ENCODE data around the gene PHACTR1. TPM values are rescaled to one million over a fixed set of nuclear protein-coding genes. Genes with fewer than 3 reads are reported as not detected.
A peak's percentile ranks its signal among the peaks of the same experiment; 100 is the strongest.

The PHACTR1 gene
- polyA plus RNA-seq, 3 donors = 6.1 to 26.9 (median 7.6) TPM

DNA sequence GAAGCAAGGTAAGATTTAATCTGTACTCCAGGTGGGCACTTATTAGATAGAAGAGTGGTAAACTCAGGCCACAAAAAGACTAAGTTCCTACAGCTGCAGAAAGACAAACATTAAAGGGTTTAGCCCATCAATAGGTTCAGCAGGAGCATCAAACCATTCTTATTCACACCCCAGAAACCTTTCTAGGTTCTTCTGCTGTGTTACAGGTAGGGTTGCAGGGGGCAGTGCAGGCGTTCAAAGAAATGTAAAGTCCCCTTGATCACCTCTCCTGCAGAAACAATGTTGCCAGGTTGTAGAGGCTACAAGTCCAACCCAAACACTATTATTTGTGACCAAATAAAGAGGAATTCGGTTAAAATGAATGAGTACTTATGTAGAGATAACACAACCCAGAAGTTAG is 31.8 kb downstream of the PHACTR1 start:
- Histone ChIP-seq H3K36me3 (replicated peaks in 1 of 2; ENCODE audit: control insufficient read depth in 1 of 2, insufficient read depth in 2 of 2, low read length in 2 of 2) (no peaks in the 10 kb centered on the region), H2AFZ (ENCODE audit: insufficient read depth, low read depth, low read length, poor library complexity, severe bottlenecking) (no peak overlapping the region), H3K4me3 (replicated peaks in 1 of 3; ENCODE audit: low read depth in 2 of 3, low read length in 3 of 3) (no peak overlapping the region), H3K4me2 (replicated peaks; ENCODE audit: extremely low read depth, low read length, poor library complexity, severe bottlenecking) (no peak overlapping the region), H3K27ac (ENCODE audit: low read depth in 1 of 2, low read length in 2 of 2) (no peak overlapping the region), H3K27me3 (ENCODE audit: control insufficient read depth in 2 of 2, insufficient read depth in 2 of 2, low read length in 2 of 2) (peaks cover 33 to 45% of the 10 kb centered on the region in 2 donors), H3K79me2 (ENCODE audit: insufficient read depth, low read length) (no peaks in the 10 kb centered on the region), H3K4me1 (ENCODE audit: control insufficient read depth in 1 of 2, insufficient read depth in 2 of 2, low read length in 2 of 2) (no peaks in the 10 kb centered on the region), H3K9me3 (replicated peaks in 1 of 2; ENCODE audit: control insufficient read depth in 1 of 2, insufficient read depth in 1 of 2, low read length in 2 of 2) (peaks cover 0 to 7% of the 10 kb centered on the region in 2 donors), H4K20me1 (ENCODE audit: insufficient read depth, low read length) (no peaks in the 10 kb centered on the region), H3K9ac (ENCODE audit: insufficient read depth, low read length, poor library complexity, severe bottlenecking) (no peak overlapping the region)
- H3K4me1 Mint-ChIP-seq = peaks cover 3% of the 10 kb centered on the region
- peak overlapping the region in 1 of 2 donors; percentile 75 for H3K4me3 Mint-ChIP-seq
- no peak for DNase-seq
- no peak for TF ChIP-seq CTCF (IDR thresholded peaks at IDR 0.05)
- H3K27me3 Mint-ChIP-seq (ENCODE audit: low read depth in 3 of 3) = peaks cover 41 to 52% (median 44%) of the 10 kb centered on the region in 3 donors
- peaks cover 6 to 16% (median 14%) of the 10 kb centered on the region in 7 donors for H3K9me3 Mint-ChIP-seq
- peaks cover 0 to 4% of the 10 kb centered on the region in 2 donors for H3K36me3 Mint-ChIP-seq
- WGBS (ENCODE audit: insufficient coverage) = no CpG with 5 or more reads among the region's 2 CpGs
- intact Hi-C loops (cut with micrococcal nuclease) = no loop called here
- no peak overlapping the region for H3K27ac Mint-ChIP-seq

GRCh38 chr6:12748815-12749521 is 32.4 kb downstream of the PHACTR1 start:
- Histone ChIP-seq H3K27ac (ENCODE audit: low read depth in 1 of 2, low read length in 2 of 2) (no peak overlapping the region), H3K27me3 (ENCODE audit: control insufficient read depth in 2 of 2, insufficient read depth in 2 of 2, low read length in 2 of 2) (peaks cover 33 to 45% of the 10 kb centered on the region in 2 donors), H3K9me3 (replicated peaks in 1 of 2; ENCODE audit: control insufficient read depth in 1 of 2, insufficient read depth in 1 of 2, low read length in 2 of 2) (peaks cover 0 to 7% of the 10 kb centered on the region in 2 donors), H3K4me1 (ENCODE audit: control insufficient read depth in 1 of 2, insufficient read depth in 2 of 2, low read length in 2 of 2) (no peaks in the 10 kb centered on the region), H3K4me3 (replicated peaks in 1 of 3; ENCODE audit: low read depth in 2 of 3, low read length in 3 of 3) (no peak overlapping the region), H3K36me3 (replicated peaks in 1 of 2; ENCODE audit: control insufficient read depth in 1 of 2, insufficient read depth in 2 of 2, low read length in 2 of 2) (no peaks in the 10 kb centered on the region), H3K9ac (ENCODE audit: insufficient read depth, low read length, poor library complexity, severe bottlenecking) (no peak overlapping the region), H3K4me2 (replicated peaks; ENCODE audit: extremely low read depth, low read length, poor library complexity, severe bottlenecking) (no peak overlapping the region), H2AFZ (ENCODE audit: insufficient read depth, low read depth, low read length, poor library complexity, severe bottlenecking) (no peak overlapping the region), H4K20me1 (ENCODE audit: insufficient read depth, low read length) (no peaks in the 10 kb centered on the region), H3K79me2 (ENCODE audit: insufficient read depth, low read length) (no peaks in the 10 kb centered on the region)
- no peak for TF ChIP-seq CTCF (IDR thresholded peaks at IDR 0.05)
- H3K27me3 Mint-ChIP-seq (ENCODE audit: low read depth in 3 of 3) = peaks cover 41 to 52% (median 44%) of the 10 kb centered on the region in 3 donors
- peaks cover 3% of the 10 kb centered on the region for H3K4me1 Mint-ChIP-seq
- peak overlapping the region in 1 of 2 donors; percentile 75 for H3K4me3 Mint-ChIP-seq
- intact Hi-C loops (cut with micrococcal nuclease) = no loop called here
- WGBS (ENCODE audit: insufficient coverage) = 6% methylated on average over 17 of the region's 23 CpGs
- peaks cover 0 to 4% of the 10 kb centered on the region in 2 donors for H3K36me3 Mint-ChIP-seq
- peaks cover 6 to 16% (median 14%) of the 10 kb centered on the region in 7 donors for H3K9me3 Mint-ChIP-seq
- no peak for DNase-seq
- H3K27ac Mint-ChIP-seq = no peak overlapping the region

Data from CD14-positive monocyte (primary cell).